NT2/D1 (cell line): ENCODE measurements around the gene HAVCR2.
"Not testable (repeated sequence)": the region's sequence is repeated elsewhere in the genome, so short reads cannot be mapped to it uniquely, and the experiment has no call there.

Experiments used
- SUZ12 ChIP-seq: IDR thresholded peaks from 2 replicates; pipeline ENCODE4 v1.6.1; 2011; ENCODE audit not compliant: insufficient read length, insufficient read depth; ENCODE audit errors: extremely low read depth
- YY1 ChIP-seq: IDR thresholded peaks from 2 replicates; pipeline ENCODE4 v1.6.1; 2011; ENCODE audit not compliant: insufficient read length, insufficient read depth
- ZNF274 ChIP-seq: IDR thresholded peaks from 2 replicates; pipeline ENCODE4 v1.6.1; 2011; ENCODE audit warnings: mild to moderate bottlenecking, low read depth, low read length

GRCh38 chr5:157047016-157047415 is 61.8 kb downstream of the HAVCR2 start:
- TF ChIP-seq ZNF274, YY1, SUZ12: not testable (repeated sequence)
